Ovary (tissue), 9 donors: ENCODE data around the gene UHRF1. TPM values are rescaled to one million over a fixed set of nuclear protein-coding genes. Genes with fewer than 3 reads are reported as not detected.

Experiments
- DNase-seq, 5 donors: peaks; one replicate each; pipeline ENCODE4 v3.0.0-alpha.2; 2019 to 2020
- H3K27ac ChIP-seq, 2 donors: fragments of 200-600 bp; one replicate each; pipeline versions ENCODE4 v1.5.1 to v1.8.0; 2019 to 2022
- H3K27me3 ChIP-seq: fragments of 200-600 bp; one replicate; pipeline ENCODE4 v1.8.0; 2022
- H3K36me3 ChIP-seq: fragments of 200-600 bp; sonication (generic); one replicate; pipeline ENCODE4 v1.5.1; 2019
- H3K4me1 ChIP-seq: one replicate; pipeline ENCODE4 v1.8.1; 2013; ENCODE audit warnings: mild to moderate bottlenecking, moderate library complexity; ENCODE audit not compliant: insufficient read depth
- H3K4me3 ChIP-seq: fragments of 200-600 bp; sonication (generic); one replicate; pipeline ENCODE4 v1.5.1; 2017
- H3K9me3 ChIP-seq, 2 donors: fragments of 200-600 bp in 1 of 2; sonication (generic) in 1 of 2; one replicate each; pipeline versions ENCODE4 v1.5.1 to v1.8.1; 2013 to 2019; ENCODE audit warnings: mild to moderate bottlenecking in 1 of 2, moderate library complexity in 1 of 2
- EP300 ChIP-seq: sonication (generic); formaldehyde crosslinking; IDR thresholded peaks from one replicate; pipeline ENCODE4 v1.6.1; 2017; ENCODE audit warnings: antibody characterized with exemption
- POLR2A ChIP-seq: fragments of 450-650 bp; IDR thresholded peaks from one replicate; pipeline ENCODE4 v1.6.1; 2017; ENCODE audit warnings: antibody characterized with exemption, mild to moderate bottlenecking, moderate library complexity
- WGBS, 3 donors: extraction: QIAGEN DNeasy Blood & Tissue Kit in 1 of 3; methylation state at CpG; one replicate each; pipeline versions ENCODE4 v1.1.5 to v1.1.7; 2013 to 2017; 5-methylcytosine and 5-hydroxymethylcytosine counted together
- intact Hi-C, 4 donors: fragments of 100-400 bp; cut with DNase I; formaldehyde crosslinking; loops; one replicate each; pipeline versions ENCODE4 v1.11.0 to v1.15.1; 2022 to 2023
- polyA plus RNA-seq, 2 donors: library from polyadenylated mRNA; stranded (reverse); fragments of 200-250 nt in 1 of 2; fragments of 350-450 nt in 1 of 2; fragmentation: Illumina TruSeq in 1 of 2; extraction: RNeasy Lipid Tissue Mini Kit (QIAGEN cat#74804) in 1 of 2; gene quantifications; one replicate each; pipeline ENCODE4 v1.2.3, GENCODE V29; 2013 to 2014
- total RNA-seq, 7 donors: library from RNA; depleted of rRNA in 2 of 7; stranded (reverse); fragments of >200 nt in 2 of 7; fragmentation: NEBNext Ultra II Directional in 3 of 7; extraction: Animal tissue kit (Norgen Biotek cat#: 25700) in 3 of 7; gene quantifications; one replicate each; pipeline versions ENCODE4 v1.1.0 to v1.2.4, GENCODE V29; 2016 to 2023
- TF ChIP-seq, protein P1 (sequence below), 3 donors: fragments of 450-650 bp in 2 of 3; fragments of 200-600 bp in 1 of 3; IDR thresholded peaks; one replicate each; pipeline versions ENCODE4 v1.5.1 to v1.8.0; 2016 to 2022; ENCODE audit warnings: antibody characterized with exemption in 3 of 3, mild to moderate bottlenecking in 1 of 3
- donor health status: DM: no; HTN: no; CAD: no; lungs with moderate emphysema.
- donor health status: DM: no; HTN: no; CAD: no.
- donor health status: Bipolar disorder and iron deficiency.
- donor health status: DM: yes; HTN: yes; CAD: no.
- donor health status: DM: no; HTN: no; CAD: no.
- donor health status: DM: yes; HTN: yes; CAD: no.

UHRF1 gene
- total and polyA plus RNA-seq, 9 donors: 0.18 to 4.0 (median 0.50) TPM

DNA sequence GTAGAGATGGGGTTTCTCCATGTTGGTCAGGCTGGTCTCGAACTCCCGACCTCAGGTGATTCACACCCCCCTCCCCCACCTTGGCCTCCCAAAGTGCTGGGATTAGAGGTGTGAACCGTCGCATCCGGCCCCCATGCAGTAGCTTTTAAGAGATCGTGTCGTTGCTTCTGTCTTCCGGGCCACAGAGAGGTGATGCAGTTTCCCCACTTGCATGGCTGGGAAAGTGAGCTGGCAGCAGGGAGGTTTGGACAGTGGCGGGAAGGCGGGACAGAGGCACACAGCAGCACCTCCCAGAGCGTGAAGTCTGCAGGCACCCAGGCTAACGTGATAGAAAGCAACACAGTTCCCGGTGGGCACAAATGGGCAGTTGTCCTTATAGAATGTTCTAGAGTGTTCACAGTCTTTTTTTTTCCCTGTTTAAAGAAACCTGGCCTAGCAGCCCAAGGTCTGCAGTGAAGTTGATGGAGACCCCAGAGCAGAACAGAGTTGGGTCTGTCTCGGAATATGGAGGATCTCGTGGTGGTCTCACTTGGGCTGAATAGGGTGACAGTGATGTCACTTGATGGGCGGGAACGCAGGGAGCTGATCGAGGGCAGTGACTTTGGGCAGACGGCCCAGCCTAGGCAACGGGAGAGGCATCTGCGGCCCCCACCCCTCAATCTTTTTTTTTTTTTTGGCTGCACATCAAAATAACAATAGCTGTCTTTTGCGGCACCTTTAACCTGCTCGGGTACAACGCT, 4.9 kb downstream of the UHRF1 start:
- Histone ChIP-seq H3K9me3 (no peaks in the 10 kb centered on the region), H3K27ac (no peak overlapping the region), H3K36me3 (no peaks in the 10 kb centered on the region), H3K27me3 (no peaks in the 10 kb centered on the region), H3K4me1 (peaks cover 7% of the 10 kb centered on the region), H3K4me3 (no peak overlapping the region)
- no peak for TF ChIP-seq EP300
- TF ChIP-seq, protein P1, sequence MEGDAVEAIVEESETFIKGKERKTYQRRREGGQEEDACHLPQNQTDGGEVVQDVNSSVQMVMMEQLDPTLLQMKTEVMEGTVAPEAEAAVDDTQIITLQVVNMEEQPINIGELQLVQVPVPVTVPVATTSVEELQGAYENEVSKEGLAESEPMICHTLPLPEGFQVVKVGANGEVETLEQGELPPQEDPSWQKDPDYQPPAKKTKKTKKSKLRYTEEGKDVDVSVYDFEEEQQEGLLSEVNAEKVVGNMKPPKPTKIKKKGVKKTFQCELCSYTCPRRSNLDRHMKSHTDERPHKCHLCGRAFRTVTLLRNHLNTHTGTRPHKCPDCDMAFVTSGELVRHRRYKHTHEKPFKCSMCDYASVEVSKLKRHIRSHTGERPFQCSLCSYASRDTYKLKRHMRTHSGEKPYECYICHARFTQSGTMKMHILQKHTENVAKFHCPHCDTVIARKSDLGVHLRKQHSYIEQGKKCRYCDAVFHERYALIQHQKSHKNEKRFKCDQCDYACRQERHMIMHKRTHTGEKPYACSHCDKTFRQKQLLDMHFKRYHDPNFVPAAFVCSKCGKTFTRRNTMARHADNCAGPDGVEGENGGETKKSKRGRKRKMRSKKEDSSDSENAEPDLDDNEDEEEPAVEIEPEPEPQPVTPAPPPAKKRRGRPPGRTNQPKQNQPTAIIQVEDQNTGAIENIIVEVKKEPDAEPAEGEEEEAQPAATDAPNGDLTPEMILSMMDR (IDR thresholded peaks at IDR 0.05): no peak
- no peak for TF ChIP-seq POLR2A
- intact Hi-C loops: loop anchor here in 2 of 4 donors (5.0 to 10.0 kb wide), 2 partner anchors 111 to 118 kb away; no protein-coding TSS in a partner anchor
- 85 to 89% (median 86%) methylated on average over 24 of the region's 24 CpGs for WGBS, 3 donors
- DNase-seq: no peak

DNA sequence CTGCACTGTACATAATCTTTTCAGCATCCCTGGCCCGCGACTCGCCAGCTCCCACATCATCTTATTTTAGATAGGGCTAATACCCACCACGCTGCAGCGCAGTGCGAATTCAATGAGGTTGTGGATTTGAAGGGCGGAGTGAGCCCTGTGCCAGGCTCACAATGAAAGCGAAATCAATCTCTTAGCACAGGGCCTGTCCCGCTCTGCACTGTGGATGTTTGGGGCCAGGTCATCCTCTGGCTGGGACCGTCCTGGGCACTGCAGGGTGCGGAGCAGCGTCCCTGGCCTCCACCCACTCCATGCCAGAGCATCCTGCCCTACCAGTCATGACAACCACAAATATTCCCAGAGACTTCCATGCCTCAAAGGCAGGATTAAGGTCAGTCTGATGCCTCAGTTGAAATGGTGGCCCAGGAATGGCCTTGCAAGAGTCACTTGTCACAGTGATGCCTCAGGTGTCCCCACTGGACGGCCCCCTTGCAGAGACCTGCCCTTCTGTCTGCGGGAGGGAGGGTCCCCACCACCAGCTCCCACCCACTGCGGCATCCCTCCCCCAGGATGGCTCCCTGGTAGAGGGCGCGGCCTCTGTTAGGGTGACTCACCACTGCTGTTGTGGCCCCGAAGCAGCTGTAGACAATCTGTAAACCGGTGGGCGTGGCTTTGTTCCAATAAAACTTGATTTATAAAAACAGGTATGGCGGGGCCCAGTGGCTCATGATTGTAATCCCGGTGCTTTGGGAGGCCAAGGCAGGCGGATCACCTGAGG, 5.6 kb downstream of the UHRF1 start:
- TF ChIP-seq, protein P1 (IDR thresholded peaks at IDR 0.05): no peak
- TF ChIP-seq POLR2A (no peak), EP300 (no peak)
- Histone ChIP-seq H3K27ac (no peak overlapping the region), H3K36me3 (no peaks in the 10 kb centered on the region), H3K4me1 (peaks cover 7% of the 10 kb centered on the region), H3K9me3 (no peaks in the 10 kb centered on the region), H3K4me3 (no peak overlapping the region), H3K27me3 (no peaks in the 10 kb centered on the region)
- intact Hi-C loops: loop anchor here in 2 of 4 donors (5.0 to 10.0 kb wide), 2 partner anchors 110 to 117 kb away; no protein-coding TSS in a partner anchor
- 76 to 81% (median 79%) methylated on average over 22 to 23 of the region's 23 CpGs for WGBS, 3 donors
- DNase-seq: no peak

DNA sequence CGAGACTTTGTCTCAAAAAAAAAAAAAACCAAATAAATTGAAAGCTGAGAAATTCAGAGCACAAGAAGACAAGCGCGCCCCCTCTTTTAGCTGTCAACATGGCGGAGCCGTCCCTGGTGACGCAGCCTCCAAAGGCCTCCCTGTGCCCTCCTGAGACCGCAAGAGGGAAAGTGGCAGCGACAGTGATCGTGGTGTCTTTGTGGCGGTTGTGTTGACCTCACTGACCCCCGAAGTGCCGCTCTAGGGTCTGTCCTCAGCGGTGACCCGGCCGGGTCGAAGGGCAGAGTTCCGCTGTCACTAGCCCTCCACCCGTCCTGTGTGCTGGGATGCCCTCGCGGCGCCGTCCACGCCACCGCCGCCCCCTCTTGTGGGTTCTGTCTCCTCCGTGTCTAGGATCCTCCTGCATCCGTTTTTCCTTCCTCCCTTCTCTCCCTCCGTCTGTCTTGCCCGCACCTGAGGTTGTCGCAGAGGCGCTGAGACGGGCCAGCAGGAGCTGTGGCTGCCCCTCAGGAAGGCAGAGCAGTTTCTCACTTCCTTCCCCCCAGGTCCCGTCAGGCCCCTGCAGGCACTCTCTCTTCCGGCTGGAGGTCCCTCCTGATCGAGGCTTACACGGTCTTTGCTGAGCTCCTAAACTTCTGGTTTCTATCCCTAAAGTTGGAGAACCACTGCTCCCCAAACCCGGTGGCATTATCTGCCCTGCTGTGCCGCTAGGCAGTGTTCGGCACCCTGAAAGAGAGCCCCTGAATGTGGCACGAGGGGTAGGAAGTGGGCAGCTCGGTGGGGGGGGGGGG, 7.2 kb downstream of the UHRF1 start:
- no peaks in the 10 kb centered on the region for H3K27me3 ChIP-seq
- no peaks in the 10 kb centered on the region for H3K36me3 ChIP-seq
- intact Hi-C loops: loop anchor here in 1 of 4 donors (10.0 kb wide), 1 partner anchor 108 kb away; no protein-coding TSS in a partner anchor
- H3K9me3 ChIP-seq: no peaks in the 10 kb centered on the region
- no peak overlapping the region for H3K27ac ChIP-seq
- DNase-seq: no peak
- WGBS, 3 donors: 88 to 89% (median 89%) methylated on average over 41 of the region's 41 CpGs
- TF ChIP-seq POLR2A (no peak), EP300 (no peak)
- TF ChIP-seq, protein P1 (IDR thresholded peaks at IDR 0.05): no peak
- peaks cover 4% of the 10 kb centered on the region for H3K4me1 ChIP-seq
- no peak overlapping the region for H3K4me3 ChIP-seq
